SK-N-MC (cell line): ENCODE data around the gene RPS8.
"Not testable (repeated sequence)": the region's sequence is repeated elsewhere in the genome, so short reads cannot be mapped to it uniquely, and the experiment has no call there.

ENCODE experiments used
- EZH2 ChIP-seq: fragments of 200-600 bp; sonication (generic); IDR thresholded peaks from one replicate; pipeline ENCODE4 v1.6.1; 2017; ENCODE audit warnings: antibody characterized with exemption
- FOXP2 ChIP-seq: optimal IDR thresholded peaks from 2 replicates; pipeline ENCODE3; 2011; ENCODE audit warnings: mild to moderate bottlenecking, moderate library complexity; ENCODE audit not compliant: insufficient read depth; ENCODE audit errors: extremely low read length, control extremely low read depth
- POLR2AphosphoS5 ChIP-seq: IDR thresholded peaks from 2 replicates; pipeline ENCODE4 v1.6.1; 2012; ENCODE audit warnings: mild to moderate bottlenecking, low read depth, low read length, borderline replicate concordance

- TF ChIP-seq POLR2AphosphoS5, EZH2, FOXP2: not testable (repeated sequence)
Observed at GRCh38 chr1:44766421-44766820, 8.9 kb upstream of the RPS8 start.
